HG03103 (cell line): ENCODE measurements around the gene SH3D21.

ENCODE experiments used
- ATAC-seq: cut with Tn5 transposase; IDR thresholded peaks from one replicate; pipeline ENCODE4 v1.9.1; 2021; ENCODE audit warnings: low read depth; ENCODE audit not compliant: unreplicated experiment

SH3D21 gene

GRCh38 chr1:36303244-36303643 lies 2.9 kb upstream of the SH3D21 start:
- no peak for ATAC-seq

DNA sequence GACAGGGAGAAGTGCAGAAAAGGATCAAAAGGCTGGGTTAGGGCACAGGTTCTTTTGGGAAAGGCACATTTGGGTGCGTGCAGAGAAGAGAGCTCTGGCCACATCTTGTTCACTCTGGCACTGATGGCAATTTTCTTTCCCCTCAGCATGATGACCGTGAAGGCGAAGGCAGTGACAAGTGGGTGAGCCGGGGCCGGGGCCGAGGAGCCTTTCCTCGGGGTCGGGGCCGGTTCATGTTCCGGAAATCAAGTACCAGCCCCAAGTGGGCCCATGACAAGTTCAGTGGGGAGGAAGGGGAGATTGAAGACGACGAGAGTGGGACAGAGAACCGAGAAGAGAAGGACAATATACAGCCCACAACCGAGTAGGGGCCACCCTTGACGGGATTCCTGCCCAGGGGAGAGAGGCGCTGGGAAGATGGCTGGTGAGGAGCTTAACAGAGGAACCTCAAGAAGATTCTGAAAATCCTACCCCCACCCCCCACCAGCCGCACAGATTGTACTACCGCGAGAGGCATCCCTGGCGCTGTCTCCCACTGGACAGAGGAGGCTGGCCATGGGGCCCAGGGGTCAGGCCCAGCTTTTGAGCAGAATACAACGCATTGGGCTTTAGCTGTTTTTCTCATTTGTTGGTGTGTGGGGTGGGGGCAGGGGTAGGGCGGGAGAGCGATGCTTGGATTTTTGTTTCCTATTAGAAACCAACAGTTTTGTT lies 2.4 kb upstream of the SH3D21 start:
- no peak for ATAC-seq

DNA sequence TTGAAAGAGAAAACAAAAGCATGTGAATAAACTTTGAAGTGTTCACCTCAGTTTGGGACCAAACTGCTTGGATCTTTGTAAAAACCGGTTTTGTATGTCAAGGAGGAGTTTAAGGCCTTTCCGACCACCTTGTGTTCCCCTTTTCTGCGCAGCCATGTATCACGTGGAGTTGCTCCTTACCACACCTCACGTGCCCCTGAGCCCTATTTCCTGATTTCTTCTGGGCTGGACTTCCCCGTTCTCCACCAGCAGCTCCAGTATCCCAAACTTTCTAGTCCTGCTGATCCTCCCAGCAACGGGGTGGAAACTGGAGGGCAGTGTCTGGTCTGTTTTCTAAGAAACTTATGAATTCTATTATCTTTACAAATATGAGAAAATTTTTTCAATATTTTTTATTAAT lies 1.6 kb upstream of the SH3D21 start:
- no peak for ATAC-seq

- ATAC-seq = no peak
Measured at GRCh38 chr1:36304970-36305914, 926 bp upstream of the SH3D21 start.

DNA sequence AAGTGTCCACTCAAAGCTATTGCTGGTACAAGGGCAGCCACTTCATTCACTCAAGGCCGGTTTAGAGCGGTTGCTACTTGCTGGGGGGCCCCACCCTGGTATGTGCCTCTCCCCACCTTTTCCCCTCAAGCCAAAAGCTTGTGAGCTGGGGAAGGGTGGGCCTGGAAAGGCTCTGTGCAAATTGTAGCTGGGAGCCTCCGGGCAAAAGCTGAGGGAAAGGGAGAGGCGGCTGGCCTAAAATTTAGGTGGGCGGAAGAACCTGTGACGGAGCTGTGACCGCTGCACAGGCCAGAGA lies 306 bp upstream of the SH3D21 start:
- ATAC-seq = no peak

- peak; percentile 96 for ATAC-seq
Measured at GRCh38 chr1:36306902-36307456, 811 bp downstream of the SH3D21 start.

- no peak for ATAC-seq
Measured at GRCh38 chr1:36307601-36308330, 1.6 kb downstream of the SH3D21 start.

- no peak for ATAC-seq
Measured at GRCh38 chr1:36309397-36309796, 3.2 kb downstream of the SH3D21 start.

DNA sequence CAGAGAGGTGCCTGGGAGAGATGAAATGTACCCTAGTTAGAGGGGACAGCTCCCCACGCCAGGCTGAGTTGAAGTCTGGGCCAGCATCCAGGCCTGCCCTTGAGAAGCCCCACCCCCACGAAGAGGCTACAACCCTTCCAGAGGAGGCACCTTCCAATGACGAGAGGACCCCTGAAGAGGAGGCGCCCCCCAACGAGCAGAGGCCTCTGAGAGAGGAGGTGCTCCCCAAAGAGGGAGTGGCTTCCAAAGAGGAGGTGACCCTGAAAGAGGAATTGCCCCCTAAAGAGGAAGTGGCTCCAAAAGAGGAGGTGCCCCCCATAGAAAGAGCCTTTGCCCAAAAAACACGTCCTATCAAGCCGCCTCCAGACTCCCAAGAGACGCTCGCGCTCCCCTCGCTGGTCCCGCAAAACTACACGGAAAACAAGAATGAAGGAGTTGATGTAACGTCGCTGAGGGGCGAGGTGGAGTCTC lies 14.2 kb downstream of the SH3D21 start:
- ATAC-seq = no peak

DNA sequence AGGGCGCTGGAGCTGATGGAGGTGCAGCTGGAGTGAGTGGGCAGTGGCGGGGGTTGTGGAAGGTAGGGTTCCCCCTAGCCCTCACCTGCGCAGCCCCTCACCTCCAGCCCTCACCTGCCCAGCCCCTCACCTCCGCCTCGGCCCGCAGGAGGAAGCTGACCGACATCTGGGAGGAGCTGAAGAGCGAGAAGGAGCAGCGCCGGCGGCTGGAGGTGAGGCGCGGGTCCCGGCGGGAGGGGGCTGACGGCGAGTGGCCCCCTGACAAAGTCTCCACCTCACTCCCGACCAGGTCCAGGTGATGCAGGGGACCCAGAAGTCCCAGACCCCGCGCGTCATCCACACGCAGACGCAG lies 14.6 kb downstream of the SH3D21 start:
- ATAC-seq = no peak

DNA sequence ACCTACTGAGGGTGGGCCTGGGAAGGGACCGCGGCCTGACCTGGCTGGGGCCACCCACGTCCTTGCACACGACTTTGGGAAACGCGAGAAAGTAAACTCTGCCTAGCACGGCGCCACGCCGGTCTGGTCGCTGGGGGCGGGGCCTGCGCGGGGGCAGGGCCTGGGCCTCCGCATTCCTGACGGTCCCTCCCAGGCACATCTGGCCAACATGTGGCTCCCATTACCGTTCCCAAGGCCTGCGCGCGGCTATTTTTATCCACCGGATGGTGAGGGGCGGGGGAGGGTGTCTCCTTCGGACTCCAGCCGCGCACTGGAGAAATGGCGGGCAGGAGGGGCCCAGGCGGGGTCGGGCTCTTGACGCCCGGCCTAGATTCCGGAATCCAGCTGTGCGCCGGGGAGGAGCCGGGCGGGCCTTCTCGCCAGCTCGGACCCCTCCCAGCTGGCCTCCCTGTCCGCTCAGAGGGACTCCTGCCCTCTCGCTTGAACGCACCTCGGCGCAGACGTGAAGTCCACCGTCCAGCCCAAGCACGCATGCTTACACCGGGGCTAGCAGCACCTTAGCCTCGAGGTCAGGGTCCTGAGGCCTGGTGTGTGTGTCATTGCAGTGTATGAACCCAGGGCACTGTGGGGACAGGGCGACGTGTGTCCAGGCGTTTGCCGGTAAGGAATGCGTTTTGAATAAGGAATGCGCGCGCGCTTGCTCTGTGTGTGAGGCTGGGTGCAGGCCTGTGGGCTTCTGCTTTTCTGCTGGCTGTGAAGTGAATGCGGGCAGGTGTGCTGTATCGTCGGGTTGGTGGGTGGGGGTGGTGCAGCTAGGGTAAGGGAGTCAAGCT lies 15.2 kb downstream of the SH3D21 start:
- ATAC-seq = no peak

DNA sequence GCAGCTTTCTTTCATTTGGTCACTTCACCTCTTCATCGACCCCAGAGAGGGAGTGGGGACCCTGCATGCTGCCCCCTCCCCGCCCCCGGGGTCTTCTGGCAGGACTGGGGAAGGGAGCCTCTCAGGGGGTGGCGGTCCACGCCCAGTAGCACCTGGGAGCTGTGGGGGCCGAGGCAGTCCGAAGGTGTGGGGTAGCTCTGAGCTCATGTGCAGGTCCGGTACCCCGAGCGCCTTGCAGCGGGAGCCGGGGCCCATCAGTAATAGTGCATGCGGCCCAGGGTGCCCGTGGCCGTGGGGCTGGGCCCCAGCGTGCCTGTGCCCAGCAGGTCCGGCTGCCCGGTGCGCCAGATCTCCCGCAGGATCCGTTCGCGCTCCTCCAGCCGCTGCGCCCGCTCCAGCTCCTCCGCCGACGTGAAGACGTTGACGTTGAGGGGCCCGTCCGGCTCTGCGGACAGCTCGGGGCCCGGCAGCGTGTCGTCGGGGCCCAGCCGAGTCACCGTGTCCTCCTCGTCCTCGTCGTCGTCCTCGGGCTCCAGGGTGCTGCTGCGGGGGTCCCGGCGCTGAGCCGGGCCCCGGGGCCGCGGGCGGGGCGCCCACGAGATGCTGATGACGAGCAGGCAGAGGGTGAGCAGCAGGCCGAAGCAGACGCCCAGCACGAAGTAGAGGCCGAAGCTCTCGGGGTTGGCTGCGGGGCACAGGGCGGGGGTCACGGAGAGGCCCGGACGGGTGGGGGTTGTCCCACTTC lies 16.0 kb downstream of the SH3D21 start:
- no peak for ATAC-seq

GRCh38 chr1:36322786-36323635 lies 16.8 kb downstream of the SH3D21 start:
- no peak for ATAC-seq

DNA sequence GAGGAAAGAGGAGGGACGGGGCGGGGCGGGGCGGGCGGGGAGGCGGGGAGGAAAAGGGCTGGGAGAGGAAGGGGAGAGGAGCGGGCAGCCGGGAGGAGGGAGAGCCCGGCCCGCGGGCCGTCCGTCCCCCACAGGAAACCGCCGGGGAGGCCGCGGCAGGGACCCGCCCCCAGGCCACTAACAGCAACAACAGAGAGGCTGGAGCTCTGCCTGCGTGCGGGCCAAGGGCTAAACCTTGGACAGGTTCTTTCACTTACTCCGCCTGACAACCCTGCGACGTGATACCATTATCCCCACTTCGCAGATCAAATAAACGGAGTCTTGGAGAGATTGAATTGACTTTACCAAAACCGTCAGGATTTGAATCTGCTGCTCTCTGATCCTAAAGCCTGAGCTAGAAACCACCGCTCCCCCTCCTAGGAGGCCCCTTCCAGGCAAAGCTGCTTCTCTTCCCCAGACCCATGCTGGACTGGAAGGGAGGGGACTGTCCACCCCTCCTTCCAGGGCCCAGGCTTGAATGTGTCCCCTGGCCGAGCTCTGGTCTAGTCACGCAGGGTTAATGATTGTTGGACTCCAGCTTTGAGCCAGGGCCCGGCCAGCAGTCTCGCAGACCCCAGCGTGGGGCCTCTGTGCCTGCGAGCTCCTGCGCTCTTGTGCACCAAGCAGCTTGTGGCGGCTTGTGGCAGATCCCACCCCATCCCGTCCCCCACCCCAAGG lies 17.6 kb downstream of the SH3D21 start, which contains the start of gene EVA1B:
EVA1B (minus strand) TSS at position 10 of the 717 bp plus-strand sequence. CDS start 608 bp downstream, outside the sequence.
- no peak for ATAC-seq

- ATAC-seq = no peak
Measured at GRCh38 chr1:36324353-36324703, 18.2 kb downstream of the SH3D21 start.

DNA sequence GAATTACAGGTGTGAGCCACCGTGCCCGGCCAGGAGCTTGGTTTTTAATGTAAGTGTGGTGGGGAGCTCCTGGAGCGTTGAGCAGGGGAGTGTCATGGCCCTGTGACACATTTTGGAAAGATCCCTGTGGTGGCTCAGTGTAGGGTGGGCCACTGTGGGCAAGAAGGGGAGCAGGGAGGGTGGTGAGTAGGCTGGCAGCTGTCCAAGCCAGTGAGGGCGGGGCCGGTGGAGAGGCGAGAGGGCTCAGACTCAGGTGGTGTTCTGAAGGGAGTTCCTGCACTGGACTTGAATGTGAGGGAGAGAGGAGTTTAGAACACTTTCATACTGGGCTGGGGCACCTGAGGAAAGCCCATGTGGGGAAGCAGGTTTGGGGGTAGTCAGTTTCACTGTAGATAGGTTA lies 20.3 kb downstream of the SH3D21 start:
- ATAC-seq = no peak

- ATAC-seq = no peak
Measured at GRCh38 chr1:36327421-36328087, 21.4 kb downstream of the SH3D21 start.
